ENCODE data around the gene WAPL. TPM values are rescaled to one million over a fixed set of nuclear protein-coding genes. Genes with fewer than 3 reads are reported as not detected.

Gene WAPL
- total and polyA plus RNA-seq, 2 donors: 16.1 to 66.7 TPM

- WGBS: 11% methylated on average over 1 of the region's 1 CpG
- peaks cover 2% of the 10 kb centered on the region for H3K36me3 ChIP-seq (ENCODE audit: insufficient read depth)
- no peak for DNase-seq (ENCODE audit: extremely low spot score)
Observed at GRCh38 chr10:86439544-86439943, 82.0 kb downstream of the WAPL start.

DNA sequence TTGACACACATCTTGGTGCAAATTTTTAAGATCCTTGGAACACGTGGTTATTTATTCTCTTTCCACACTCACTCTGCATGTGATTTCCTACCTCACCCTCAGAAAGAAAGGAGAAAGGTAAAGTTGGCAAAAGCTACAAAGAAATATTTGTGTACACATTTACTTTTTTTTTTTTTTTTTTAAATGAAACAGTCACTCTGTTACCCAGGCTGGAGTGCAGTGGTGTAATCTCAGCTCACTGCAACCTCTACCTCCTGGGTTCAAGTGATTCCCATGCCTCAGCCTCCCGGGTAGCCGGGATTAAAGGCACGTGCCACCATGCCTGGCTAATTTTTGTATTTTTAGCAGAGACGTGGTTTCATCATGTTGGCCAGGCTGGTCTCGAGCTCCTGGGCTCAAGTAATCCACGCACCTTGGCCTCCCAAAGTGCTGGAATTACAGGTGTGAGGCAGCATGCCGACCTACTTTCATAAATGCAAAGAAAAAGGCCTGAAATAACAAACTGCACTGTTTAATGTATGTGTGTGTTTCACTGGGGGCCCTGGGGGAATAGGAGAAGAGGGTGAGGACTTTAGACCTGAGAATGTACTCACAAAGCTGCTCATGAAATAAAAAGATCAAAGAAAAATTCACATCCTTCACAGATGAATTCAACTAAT, 83.4 kb downstream of the WAPL start:
- Histone ChIP-seq H3K4me3 (ENCODE audit: low read depth, low read length) (no peak overlapping the region), H3K36me3 (ENCODE audit: insufficient read depth) (peaks cover 2% of the 10 kb centered on the region), H3K4me1 (ENCODE audit: insufficient read depth) (no peaks in the 10 kb centered on the region), H3K27ac (ENCODE audit: low read depth) (no peak overlapping the region)
- DNase-seq (ENCODE audit: extremely low spot score): no peak
- 86% methylated on average over 8 of the region's 8 CpGs for WGBS

More at GRCh38 chr10:86439544-86439943, 82.0 kb downstream of the WAPL start:
- Histone ChIP-seq H3K4me1 (ENCODE audit: insufficient read depth) (no peaks in the 10 kb centered on the region), H3K27ac (ENCODE audit: low read depth) (no peak overlapping the region), H3K4me3 (ENCODE audit: low read depth, low read length) (no peak overlapping the region)

DNA sequence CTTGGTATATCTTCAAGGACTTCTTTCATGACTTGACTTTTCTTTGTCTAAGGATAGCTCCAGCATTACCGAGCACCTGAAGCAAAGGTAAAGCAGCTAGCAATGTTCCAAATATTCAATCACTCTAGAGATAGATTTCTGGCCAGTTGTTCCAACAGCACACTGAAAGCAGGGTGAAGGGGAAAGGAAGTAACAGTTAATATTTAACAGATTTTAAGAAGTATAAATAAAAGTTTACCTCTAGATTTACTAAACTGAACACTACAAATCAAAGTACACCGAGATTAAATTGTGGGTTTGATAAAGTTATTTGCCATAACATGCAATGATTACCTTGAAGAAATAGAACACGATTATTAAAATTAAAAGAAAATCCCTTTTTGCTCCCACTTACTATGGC, 84.1 kb downstream of the WAPL start:
- H3K36me3 ChIP-seq (ENCODE audit: insufficient read depth): peaks cover 2% of the 10 kb centered on the region
- WGBS: 86% methylated on average over 3 of the region's 3 CpGs
- no peak for DNase-seq (ENCODE audit: extremely low spot score)
- H3K4me3 ChIP-seq (ENCODE audit: low read depth, low read length): no peak overlapping the region
- no peak overlapping the region for H3K27ac ChIP-seq (ENCODE audit: low read depth)
- H3K4me1 ChIP-seq (ENCODE audit: insufficient read depth): no peaks in the 10 kb centered on the region

DNA sequence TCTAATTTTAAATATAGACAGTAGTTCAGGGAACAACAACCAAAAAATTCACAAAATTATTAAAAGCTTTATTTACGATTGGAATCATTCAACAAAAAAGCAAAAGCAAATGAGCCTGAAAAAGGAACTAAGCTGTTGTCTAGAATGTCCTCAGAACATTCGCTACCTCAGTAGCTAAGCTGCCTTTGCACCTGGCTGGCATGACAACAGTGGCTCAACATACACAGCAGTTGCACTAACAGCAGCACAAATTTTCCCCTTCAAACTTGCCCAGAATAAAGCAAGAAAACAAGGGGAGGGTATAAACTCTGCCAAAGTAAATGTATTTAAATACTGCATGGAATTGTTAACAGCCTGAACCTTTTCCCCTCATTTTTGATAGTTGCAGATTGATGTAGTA, 84.6 kb downstream of the WAPL start:
- peaks cover under 1% of the 10 kb centered on the region for H3K36me3 ChIP-seq (ENCODE audit: insufficient read depth)
- DNase-seq (ENCODE audit: extremely low spot score): no peak
- 96% methylated on average over 2 of the region's 2 CpGs for WGBS

DNA sequence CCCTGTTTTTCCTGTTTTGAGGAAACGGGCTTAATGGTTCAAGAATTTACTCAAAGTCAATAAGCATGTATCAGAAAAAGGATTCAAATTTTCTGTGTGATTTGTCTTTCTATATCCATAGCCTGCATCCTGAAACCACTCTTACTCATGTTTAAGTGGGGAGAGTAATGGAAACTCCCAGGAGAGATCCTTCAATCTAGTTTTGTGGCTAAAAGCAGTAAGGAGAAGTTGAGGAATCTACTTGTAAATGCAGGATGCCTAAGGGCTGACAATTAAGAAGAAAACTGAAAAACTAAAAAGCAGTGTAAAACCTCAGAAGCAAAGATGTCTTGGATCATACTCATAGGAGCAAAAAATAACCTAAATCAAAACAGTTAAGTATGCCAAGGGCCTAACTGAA, 86.9 kb downstream of the WAPL start:
- 95% methylated on average over 1 of the region's 1 CpG for WGBS
- Histone ChIP-seq H3K27ac (ENCODE audit: low read depth) (no peak overlapping the region), H3K4me3 (ENCODE audit: low read depth, low read length) (no peak overlapping the region), H3K36me3 (ENCODE audit: insufficient read depth) (no peaks in the 10 kb centered on the region), H3K4me1 (ENCODE audit: insufficient read depth) (no peaks in the 10 kb centered on the region)
- DNase-seq (ENCODE audit: extremely low spot score): no peak

More for the DNA sequence above, 84.6 kb downstream of the WAPL start:
- Histone ChIP-seq H3K27ac (ENCODE audit: low read depth) (no peak overlapping the region), H3K4me1 (ENCODE audit: insufficient read depth) (no peaks in the 10 kb centered on the region), H3K4me3 (ENCODE audit: low read depth, low read length) (no peak overlapping the region)

GRCh38 chr10:86423739-86424138, 97.9 kb downstream of the WAPL start:
- Histone ChIP-seq H3K4me3 (ENCODE audit: low read depth, low read length) (no peak overlapping the region), H3K4me1 (ENCODE audit: insufficient read depth) (no peaks in the 10 kb centered on the region), H3K36me3 (ENCODE audit: insufficient read depth) (no peaks in the 10 kb centered on the region), H3K27ac (ENCODE audit: low read depth) (no peak overlapping the region)
- 43% methylated on average over 5 of the region's 5 CpGs for WGBS
- DNase-seq (ENCODE audit: extremely low spot score): no peak

DNA sequence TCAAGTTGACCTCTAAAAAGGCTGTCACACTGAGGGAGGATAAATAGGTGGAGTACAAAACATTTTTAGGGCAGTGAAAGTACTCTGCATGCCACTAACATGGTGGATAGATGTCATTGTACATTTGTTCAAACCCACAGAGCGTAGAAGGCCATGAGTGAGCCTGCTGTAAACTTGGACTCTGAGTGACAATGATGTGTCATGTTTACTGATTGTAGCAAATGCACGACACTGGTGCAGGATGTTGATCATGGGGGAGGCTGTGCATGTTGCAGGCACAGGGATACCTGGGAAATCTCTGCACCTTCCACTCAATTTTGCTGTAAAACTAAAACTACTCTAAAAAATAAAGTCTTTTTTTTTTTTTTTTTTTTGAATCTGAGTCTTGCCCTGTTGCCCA, 102.5 kb downstream of the WAPL start:
- no peak overlapping the region for H3K4me3 ChIP-seq (ENCODE audit: low read depth, low read length)
- WGBS: 81% methylated on average over 2 of the region's 2 CpGs
- no peaks in the 10 kb centered on the region for H3K36me3 ChIP-seq (ENCODE audit: insufficient read depth)
- no peak for DNase-seq (ENCODE audit: extremely low spot score)
- H3K27ac ChIP-seq (ENCODE audit: low read depth): no peak overlapping the region
- H3K4me1 ChIP-seq (ENCODE audit: insufficient read depth): no peaks in the 10 kb centered on the region

GRCh38 chr10:86415583-86415982, 106.0 kb downstream of the WAPL start:
- Histone ChIP-seq H3K36me3 (ENCODE audit: insufficient read depth) (no peaks in the 10 kb centered on the region), H3K4me3 (ENCODE audit: low read depth, low read length) (no peak overlapping the region), H3K27ac (ENCODE audit: low read depth) (no peak overlapping the region), H3K4me1 (ENCODE audit: insufficient read depth) (no peaks in the 10 kb centered on the region)
- 60% methylated on average over 5 of the region's 5 CpGs for WGBS
- DNase-seq (ENCODE audit: extremely low spot score): no peak

- DNase-seq (ENCODE audit: extremely low spot score): no peak
- H3K36me3 ChIP-seq (ENCODE audit: insufficient read depth): no peaks in the 10 kb centered on the region
- no peak overlapping the region for H3K27ac ChIP-seq (ENCODE audit: low read depth)
- H3K4me1 ChIP-seq (ENCODE audit: insufficient read depth): no peaks in the 10 kb centered on the region
- 93% methylated on average over 3 of the region's 3 CpGs for WGBS
- H3K4me3 ChIP-seq (ENCODE audit: low read depth, low read length): no peak overlapping the region
Observed at GRCh38 chr10:86415116-86415515, 106.5 kb downstream of the WAPL start.

GRCh38 chr10:86413046-86413728, 108.4 kb downstream of the WAPL start:
- no peak for DNase-seq (ENCODE audit: extremely low spot score)
- no peaks in the 10 kb centered on the region for H3K36me3 ChIP-seq (ENCODE audit: insufficient read depth)
- no peak overlapping the region for H3K27ac ChIP-seq (ENCODE audit: low read depth)
- WGBS: 27% methylated on average over 6 of the region's 6 CpGs
- H3K4me3 ChIP-seq (ENCODE audit: low read depth, low read length): no peak overlapping the region
- H3K4me1 ChIP-seq (ENCODE audit: insufficient read depth): no peaks in the 10 kb centered on the region

DNA sequence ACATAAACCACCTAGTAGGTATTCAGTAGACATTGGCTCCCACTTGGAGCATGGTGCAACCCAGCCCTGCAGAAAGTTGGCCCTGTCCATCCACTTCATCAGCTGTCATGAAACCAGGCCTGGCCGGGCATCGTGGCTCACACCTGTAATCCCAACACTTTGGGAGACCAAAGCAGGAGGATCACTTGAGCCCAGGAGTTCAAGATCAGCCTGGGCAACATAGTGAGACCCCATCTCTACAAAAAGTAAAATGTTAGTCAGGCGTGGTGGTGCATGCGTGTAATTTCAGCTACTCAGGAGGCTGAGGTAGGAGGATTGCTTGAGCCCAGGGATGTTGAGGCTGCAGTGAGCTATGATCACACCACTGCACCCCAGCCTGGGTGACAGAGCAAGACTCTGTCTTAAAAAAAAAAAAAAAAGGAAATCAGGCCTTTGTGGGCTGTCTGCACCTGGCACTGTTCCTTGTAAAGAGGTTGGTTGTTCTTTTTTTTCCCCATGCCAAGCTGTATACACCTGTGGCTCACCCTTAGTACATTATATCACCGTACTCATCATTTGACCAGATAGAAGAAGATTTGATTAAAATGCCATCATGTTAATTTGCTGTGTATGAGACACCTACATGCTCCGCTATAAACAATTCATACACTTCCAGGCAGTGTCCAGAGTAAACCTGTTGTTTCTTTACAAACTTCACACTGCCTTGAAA, 109.6 kb downstream of the WAPL start:
- 72% methylated on average over 6 of the region's 6 CpGs for whole genome bisulfite sequencing
- no peaks in the 10 kb centered on the region for H3K36me3 ChIP-seq (ENCODE audit: insufficient read depth)
- H3K4me3 ChIP-seq (ENCODE audit: low read depth, low read length): no peak overlapping the region
- no peak for DNase-seq (ENCODE audit: extremely low spot score)
- H3K4me1 ChIP-seq (ENCODE audit: insufficient read depth): no peaks in the 10 kb centered on the region
- H3K27ac ChIP-seq (ENCODE audit: low read depth): no peak overlapping the region

DNA sequence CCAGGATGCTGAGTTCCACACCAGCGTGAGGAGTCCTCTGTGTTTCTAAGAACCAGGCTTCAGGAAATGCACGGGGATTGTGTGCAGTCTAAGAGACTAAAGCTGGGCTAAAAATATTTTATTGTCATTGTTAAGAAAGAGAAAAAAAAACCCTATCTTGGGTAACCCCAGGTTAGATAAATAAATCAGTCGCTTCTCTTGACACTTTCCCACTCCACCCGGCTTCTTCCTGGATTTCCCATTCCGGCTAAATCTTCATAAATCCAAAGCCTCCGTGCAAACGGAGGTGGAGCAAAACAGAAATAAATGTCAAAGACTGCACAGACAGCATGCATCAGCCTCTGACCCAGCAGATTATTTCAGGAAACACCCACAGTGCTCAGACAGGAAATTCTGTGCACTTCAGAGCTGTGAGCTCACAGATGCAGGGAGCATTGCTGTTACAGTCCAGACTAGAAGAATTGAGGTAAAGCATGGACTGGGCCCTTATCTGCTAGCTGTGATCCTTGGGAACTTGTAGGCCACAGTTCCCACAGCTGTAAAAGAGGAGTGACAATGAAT, 110.2 kb downstream of the WAPL start:
- no peak overlapping the region for H3K27ac ChIP-seq (ENCODE audit: low read depth)
- H3K4me1 ChIP-seq (ENCODE audit: insufficient read depth): no peaks in the 10 kb centered on the region
- no peak overlapping the region for H3K4me3 ChIP-seq (ENCODE audit: low read depth, low read length)

GRCh38 chr10:86410542-86411124, 111.0 kb downstream of the WAPL start:
- Histone ChIP-seq H3K4me1 (ENCODE audit: insufficient read depth) (no peaks in the 10 kb centered on the region), H3K4me3 (ENCODE audit: low read depth, low read length) (no peak overlapping the region), H3K27ac (ENCODE audit: low read depth) (no peak overlapping the region), H3K36me3 (ENCODE audit: insufficient read depth) (no peaks in the 10 kb centered on the region)
- 50% methylated on average over 4 of the region's 4 CpGs for WGBS
- DNase-seq (ENCODE audit: extremely low spot score): no peak

More for the DNA sequence above, 110.2 kb downstream of the WAPL start:
- peak; percentile 55 for DNase-seq (ENCODE audit: extremely low spot score)
- H3K36me3 ChIP-seq (ENCODE audit: insufficient read depth): no peaks in the 10 kb centered on the region
- 5% methylated on average over 7 of the region's 7 CpGs for WGBS
